ENCODE measurements around the gene MUC13.

DNA sequence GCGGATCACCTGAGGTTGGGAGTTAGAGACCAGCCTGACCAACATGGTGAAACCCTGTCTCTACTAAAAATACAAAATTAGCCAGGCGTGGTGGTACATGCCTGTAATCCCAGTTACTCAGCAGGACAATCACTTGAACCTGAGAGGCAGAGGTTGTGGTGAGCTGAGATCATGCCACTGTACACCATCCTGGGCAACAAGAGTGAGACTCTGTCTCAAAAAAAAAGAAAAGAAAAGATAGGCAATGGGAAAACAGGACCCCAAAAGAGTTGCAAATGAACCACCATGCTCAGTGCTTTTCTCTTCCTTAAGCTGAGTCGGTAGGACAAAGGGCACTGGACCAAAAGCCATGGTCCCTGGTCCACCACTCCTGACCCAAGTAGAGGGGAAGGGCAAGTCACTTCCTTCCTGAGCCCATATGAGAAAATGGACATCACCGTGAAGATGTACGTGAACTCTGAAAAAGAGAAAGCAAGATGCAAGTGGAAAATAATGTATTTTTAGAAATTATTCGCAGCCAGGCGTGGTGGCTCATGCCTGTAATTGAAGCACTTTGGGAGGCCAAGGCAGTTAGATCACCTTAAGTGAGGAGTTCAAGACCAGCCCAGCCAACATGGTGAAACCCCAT, 50.0 kb downstream of the MUC13 start:
- TF ChIP-seq, protein P1, sequence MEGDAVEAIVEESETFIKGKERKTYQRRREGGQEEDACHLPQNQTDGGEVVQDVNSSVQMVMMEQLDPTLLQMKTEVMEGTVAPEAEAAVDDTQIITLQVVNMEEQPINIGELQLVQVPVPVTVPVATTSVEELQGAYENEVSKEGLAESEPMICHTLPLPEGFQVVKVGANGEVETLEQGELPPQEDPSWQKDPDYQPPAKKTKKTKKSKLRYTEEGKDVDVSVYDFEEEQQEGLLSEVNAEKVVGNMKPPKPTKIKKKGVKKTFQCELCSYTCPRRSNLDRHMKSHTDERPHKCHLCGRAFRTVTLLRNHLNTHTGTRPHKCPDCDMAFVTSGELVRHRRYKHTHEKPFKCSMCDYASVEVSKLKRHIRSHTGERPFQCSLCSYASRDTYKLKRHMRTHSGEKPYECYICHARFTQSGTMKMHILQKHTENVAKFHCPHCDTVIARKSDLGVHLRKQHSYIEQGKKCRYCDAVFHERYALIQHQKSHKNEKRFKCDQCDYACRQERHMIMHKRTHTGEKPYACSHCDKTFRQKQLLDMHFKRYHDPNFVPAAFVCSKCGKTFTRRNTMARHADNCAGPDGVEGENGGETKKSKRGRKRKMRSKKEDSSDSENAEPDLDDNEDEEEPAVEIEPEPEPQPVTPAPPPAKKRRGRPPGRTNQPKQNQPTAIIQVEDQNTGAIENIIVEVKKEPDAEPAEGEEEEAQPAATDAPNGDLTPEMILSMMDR (conservative IDR thresholded peaks at IDR 0.05; ENCODE audit: low read length), result no peak
- no peak for TF ChIP-seq EZH2phosphoT487 (IDR thresholded peaks at IDR 0.05; ENCODE audit: borderline replicate concordance, low read depth, low read length)
